NT2/D1 (cell line): ENCODE measurements around the gene PABPC5.

Experiments
- DNase-seq: peaks from one replicate; pipeline ENCODE4 v3.0.0-alpha.2; 2011; ENCODE audit warnings: low read depth, low spot score
- H3K27me3 ChIP-seq: 2 replicates; pipeline ENCODE4 v1.6.0; 2011; ENCODE audit warnings: mild to moderate bottlenecking; ENCODE audit not compliant: insufficient read length, insufficient read depth
- H3K36me3 ChIP-seq: 2 replicates; pipeline ENCODE4 v1.6.1; 2011; ENCODE audit warnings: mild to moderate bottlenecking, low read length, mixed read lengths; ENCODE audit not compliant: insufficient read depth, insufficient read length
- H3K4me1 ChIP-seq: 2 replicates; pipeline ENCODE4 v1.5.1; 2011; ENCODE audit not compliant: insufficient read depth, insufficient read length
- H3K4me3 ChIP-seq: 2 replicates; pipeline ENCODE4 v1.5.1; 2011; ENCODE audit warnings: low read depth; ENCODE audit not compliant: insufficient read length
- H3K9ac ChIP-seq: 2 replicates; pipeline ENCODE4 v1.6.0; 2011; ENCODE audit warnings: low read depth; ENCODE audit not compliant: insufficient read length
- H3K9me3 ChIP-seq: 2 replicates; pipeline ENCODE4 v1.5.1; 2011; ENCODE audit warnings: mild to moderate bottlenecking, low read length; ENCODE audit not compliant: insufficient read depth
- SUZ12 ChIP-seq: IDR thresholded peaks from 2 replicates; pipeline ENCODE4 v1.6.1; 2011; ENCODE audit not compliant: insufficient read length, insufficient read depth; ENCODE audit errors: extremely low read depth
- YY1 ChIP-seq: IDR thresholded peaks from 2 replicates; pipeline ENCODE4 v1.6.1; 2011; ENCODE audit not compliant: insufficient read length, insufficient read depth
- ZNF274 ChIP-seq: IDR thresholded peaks from 2 replicates; pipeline ENCODE4 v1.6.1; 2011; ENCODE audit warnings: mild to moderate bottlenecking, low read depth, low read length

The PABPC5 gene

GRCh38 chrX:91434351-91435168 lies at the start of gene PABPC5:
Gene PABPC5, plus strand, starts transcription at chrX:91434839. Its CDS starts 739 bp downstream, at chrX:91435578.
- Histone ChIP-seq H3K36me3 (no peaks in the 10 kb centered on the region), H3K4me1 (no peaks in the 10 kb centered on the region), H3K27me3 (peaks cover 13% of the 10 kb centered on the region), H3K9me3 (no peaks in the 10 kb centered on the region), H3K9ac (peak within 1 kb of the TSS; percentile 59), H3K4me3 (peak within 1 kb of the TSS; percentile 70)
- DNase-seq, result peak; percentile 40
- TF ChIP-seq SUZ12 (no peak), ZNF274 (no peak), YY1 (no peak)

GRCh38 chrX:91389026-91389425 lies 45.6 kb upstream of the PABPC5 start:
- H3K9ac ChIP-seq, result no peak overlapping the region

GRCh38 chrX:91414713-91415112 lies 19.9 kb upstream of the PABPC5 start:
- Histone ChIP-seq H3K27me3 (no peaks in the 10 kb centered on the region), H3K36me3 (no peaks in the 10 kb centered on the region), H3K9me3 (no peaks in the 10 kb centered on the region), H3K4me3 (no peak overlapping the region), H3K4me1 (no peaks in the 10 kb centered on the region), H3K9ac (no peak overlapping the region)
- TF ChIP-seq ZNF274 (no peak), YY1 (no peak), SUZ12 (no peak)
- no peak for DNase-seq

More at GRCh38 chrX:91389026-91389425, 45.6 kb upstream of the PABPC5 start:
- H3K4me3 ChIP-seq, result no peak overlapping the region
- H3K4me1 ChIP-seq, result no peaks in the 10 kb centered on the region
- TF ChIP-seq YY1 (no peak), ZNF274 (no peak), SUZ12 (no peak)
- DNase-seq, result no peak
- no peaks in the 10 kb centered on the region for H3K36me3 ChIP-seq
- no peaks in the 10 kb centered on the region for H3K27me3 ChIP-seq
- no peaks in the 10 kb centered on the region for H3K9me3 ChIP-seq

- peak overlapping the region; percentile 59 for H3K9ac ChIP-seq
- TF ChIP-seq SUZ12, result no peak
- no peak for TF ChIP-seq ZNF274
- no peak for TF ChIP-seq YY1
- no peaks in the 10 kb centered on the region for H3K36me3 ChIP-seq
- no peaks in the 10 kb centered on the region for H3K4me1 ChIP-seq
- peak overlapping the region; percentile 70 for H3K4me3 ChIP-seq
- DNase-seq, result no peak
- H3K27me3 ChIP-seq, result peaks cover 13% of the 10 kb centered on the region
- no peaks in the 10 kb centered on the region for H3K9me3 ChIP-seq
Measured at GRCh38 chrX:91435395-91435794, 756 bp downstream of the PABPC5 start.
